H9 (cell line): ENCODE results near the gene DOC2B. TPM values are rescaled to one million over a fixed set of nuclear protein-coding genes. Genes with fewer than 3 reads are reported as not detected.

Experiments
- DNase-seq: peaks from one replicate; pipeline ENCODE4 v3.0.0-alpha.2; 2017
- H2AFZ ChIP-seq: one replicate; pipeline ENCODE4 v1.6.1; 2013; ENCODE audit warnings: mild to moderate bottlenecking, low read length, control low read depth, moderate library complexity
- H2AK5ac ChIP-seq: 2 replicates; pipeline ENCODE4 v1.6.1; 2013; ENCODE audit warnings: low read length, control low read depth, mixed read lengths; ENCODE audit not compliant: insufficient read length
- H2BK120ac ChIP-seq: one replicate; pipeline ENCODE4 v1.6.1; 2013; ENCODE audit warnings: low read depth, mild to moderate bottlenecking, low read length, control low read depth, inconsistent platforms; ENCODE audit not compliant: poor library complexity, severe bottlenecking
- H2BK12ac ChIP-seq: 2 replicates; pipeline ENCODE4 v1.6.1; 2013; ENCODE audit warnings: low read length, control low read depth, mixed read lengths, low read depth; ENCODE audit not compliant: insufficient read length
- H2BK15ac ChIP-seq: 2 replicates; pipeline ENCODE4 v1.6.1; 2013; ENCODE audit warnings: low read depth, low read length, control low read depth
- H2BK20ac ChIP-seq: one replicate; pipeline ENCODE4 v1.6.1; 2013; ENCODE audit warnings: low read depth, mild to moderate bottlenecking, low read length, control low read depth, inconsistent platforms; ENCODE audit not compliant: poor library complexity, severe bottlenecking
- H2BK5ac ChIP-seq: 2 replicates; pipeline ENCODE4 v1.6.1; 2013; ENCODE audit warnings: low read length, control low read depth, mixed read lengths; ENCODE audit not compliant: insufficient read length
- H3K14ac ChIP-seq: 2 replicates; pipeline ENCODE4 v1.6.1; 2013; ENCODE audit warnings: low read length, control low read depth; ENCODE audit not compliant: insufficient read depth
- H3K18ac ChIP-seq: 2 replicates; pipeline ENCODE4 v1.6.1; 2013; ENCODE audit warnings: low read depth, mild to moderate bottlenecking, mixed read lengths, low read length, control low read depth; ENCODE audit not compliant: insufficient read length
- H3K23ac ChIP-seq: 2 replicates; pipeline ENCODE4 v1.6.1; 2013; ENCODE audit warnings: low read length, control low read depth, mixed read lengths, low read depth; ENCODE audit not compliant: insufficient read length
- H3K23me2 ChIP-seq: 2 replicates; pipeline ENCODE4 v1.6.1; 2013; ENCODE audit warnings: low read depth, mild to moderate bottlenecking, mixed read lengths, low read length, control low read depth; ENCODE audit not compliant: insufficient read length, poor library complexity, severe bottlenecking
- H3K27ac ChIP-seq: 2 replicates; pipeline ENCODE4 v1.5.1; 2013; ENCODE audit warnings: low read length, control low read depth, mixed read lengths, low read depth; ENCODE audit not compliant: insufficient read length
- H3K27me3 ChIP-seq: 2 replicates; pipeline ENCODE4 v1.6.1; 2013; ENCODE audit warnings: low read length, control low read depth, inconsistent platforms; ENCODE audit not compliant: insufficient read depth
- H3K4ac ChIP-seq: 2 replicates; pipeline ENCODE4 v1.6.1; 2013; ENCODE audit warnings: low read depth, mild to moderate bottlenecking, control low read depth, inconsistent platforms, low read length, moderate library complexity
- H3K4me1 ChIP-seq: 2 replicates; pipeline ENCODE4 v1.6.1; 2013; ENCODE audit warnings: low read length, control low read depth, inconsistent platforms; ENCODE audit not compliant: insufficient read depth
- H3K4me2 ChIP-seq: 2 replicates; pipeline ENCODE4 v1.6.1; 2013; ENCODE audit warnings: low read length, control low read depth, mixed read lengths; ENCODE audit not compliant: insufficient read length, insufficient read depth
- H3K56ac ChIP-seq: 2 replicates; pipeline ENCODE4 v1.6.1; 2013; ENCODE audit warnings: low read depth, mild to moderate bottlenecking, mixed read lengths, low read length, control low read depth; ENCODE audit not compliant: insufficient read length
- H3K79me1 ChIP-seq: 2 replicates; pipeline ENCODE4 v1.6.1; 2013; ENCODE audit warnings: low read depth, mild to moderate bottlenecking, moderate library complexity, low read length, control low read depth, inconsistent platforms; ENCODE audit not compliant: insufficient read depth, poor library complexity, severe bottlenecking
- H3K79me2 ChIP-seq: 2 replicates; pipeline ENCODE4 v1.6.1; 2013; ENCODE audit warnings: low read length, control low read depth, inconsistent platforms; ENCODE audit not compliant: insufficient read depth
- H3K9ac ChIP-seq: 2 replicates; pipeline ENCODE4 v1.6.1; 2013; ENCODE audit warnings: low read length, control low read depth, mixed read lengths; ENCODE audit not compliant: insufficient read length; ENCODE audit errors: extremely low read depth
- H3K9me3 ChIP-seq: one replicate; pipeline ENCODE4 v1.6.1; 2013; ENCODE audit warnings: low read depth, low read length, inconsistent platforms; ENCODE audit not compliant: control insufficient read depth
- H3T11ph ChIP-seq: one replicate; pipeline ENCODE4 v1.6.1; 2013; ENCODE audit warnings: mild to moderate bottlenecking, low read length, control low read depth, inconsistent platforms
- H4K20me1 ChIP-seq: one replicate; pipeline ENCODE4 v1.6.1; 2013; ENCODE audit not compliant: control insufficient read depth, insufficient read length, insufficient read depth
- H4K5ac ChIP-seq: 2 replicates; pipeline ENCODE4 v1.6.1; 2013; ENCODE audit warnings: low read depth, mild to moderate bottlenecking, mixed read lengths, low read length, control low read depth; ENCODE audit not compliant: insufficient read length
- H4K8ac ChIP-seq: replicated peaks from 2 replicates; pipeline ENCODE4 v1.6.1; 2013; ENCODE audit warnings: low read length, control low read depth, mixed read lengths, low read depth; ENCODE audit not compliant: insufficient read length
- H4K91ac ChIP-seq: 2 replicates; pipeline ENCODE4 v1.6.1; 2013; ENCODE audit warnings: low read depth, mild to moderate bottlenecking, moderate library complexity, mixed read lengths, low read length, control low read depth; ENCODE audit not compliant: insufficient read length
- H3K27ac Mint-ChIP-seq, 3 experiments: 2 replicates in 2 of 3; 3 replicates in 1 of 3; pipeline ENCODE4 v1.8.0; 2020 to 2021; ENCODE audit warnings: mixed read lengths in 3 of 3, mild to moderate bottlenecking in 1 of 3, moderate library complexity in 1 of 3
- H3K27me3 Mint-ChIP-seq: 2 replicates; pipeline ENCODE4 v1.8.0; 2021; ENCODE audit warnings: low read depth, mild to moderate bottlenecking, moderate library complexity, mixed read lengths
- H3K36me3 Mint-ChIP-seq, 3 experiments: 2 replicates in 2 of 3; 3 replicates in 1 of 3; pipeline ENCODE4 v1.8.0; 2020 to 2021; ENCODE audit warnings: low read depth in 3 of 3, mixed read lengths in 3 of 3; ENCODE audit not compliant: insufficient read depth in 1 of 3
- H3K4me1 Mint-ChIP-seq, 2 experiments: 2 replicates each; pipeline ENCODE4 v1.8.0; 2020; ENCODE audit warnings: mixed read lengths in 2 of 2
- H3K4me3 Mint-ChIP-seq, 2 experiments: 2 replicates in 1 of 2; 3 replicates in 1 of 2; pipeline ENCODE4 v1.8.0; 2020 to 2021; ENCODE audit warnings: mild to moderate bottlenecking in 2 of 2, mixed read lengths in 2 of 2, moderate library complexity in 1 of 2
- H3K9me3 Mint-ChIP-seq, 2 experiments: 2 replicates in 1 of 2; 3 replicates in 1 of 2; pipeline ENCODE4 v1.8.0; 2020; ENCODE audit warnings: mild to moderate bottlenecking in 2 of 2, mixed read lengths in 2 of 2, moderate library complexity in 1 of 2
- WGBS: extraction: QIAGEN DNeasy Blood & Tissue Kit; methylation state at CpG from one replicate; pipeline ENCODE4 v1.1.7; 2013; ENCODE audit warnings: missing lambda C conversion rate, low lambda C conversion rate, mixed read lengths; ENCODE audit not compliant: insufficient read length; ENCODE audit errors: extremely low coverage; 5-methylcytosine and 5-hydroxymethylcytosine counted together
- total RNA-seq: library from RNA; stranded (reverse); gene quantifications from 2 replicates; pipeline ENCODE4 v1.2.1, GENCODE V29; 2021
- TF ChIP-seq, protein P1 (sequence below): fragments of 200-600 bp; sonication (generic); conservative IDR thresholded peaks from 3 replicates; pipeline ENCODE4 v1.8.0; 2021; ENCODE audit warnings: antibody characterized with exemption, mild to moderate bottlenecking

DOC2B gene
- total RNA-seq, 1 experiment from 2014 or later = 2.1 TPM

DNA sequence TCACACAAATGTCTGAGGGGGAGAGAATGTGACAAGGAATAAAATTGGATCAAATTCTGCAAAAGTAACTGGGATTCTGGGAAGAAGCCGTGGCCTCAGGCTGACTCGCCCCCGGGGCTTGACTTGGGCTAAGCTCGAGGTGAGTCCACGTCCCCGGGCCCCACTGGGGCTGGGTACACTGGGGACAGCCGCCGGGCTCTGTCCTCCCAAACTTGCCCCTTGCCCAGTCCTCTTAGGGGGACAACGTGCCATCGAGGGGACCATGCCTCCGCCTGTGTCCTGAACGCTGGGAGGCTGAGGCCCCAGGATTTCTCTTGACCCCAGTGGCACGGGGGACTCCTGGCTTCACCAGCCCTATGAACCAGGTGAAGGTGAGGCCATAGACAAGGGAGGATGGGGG is 21.1 kb downstream of the DOC2B start:
- no CpG with 5 or more reads among the region's 13 CpGs for WGBS
- Histone ChIP-seq H3K79me1 (no peaks in the 10 kb centered on the region), H3K9me3 (no peaks in the 10 kb centered on the region), H3K23me2 (no peaks in the 10 kb centered on the region), H3K27me3 (no peaks in the 10 kb centered on the region), H3K4ac (no peak overlapping the region), H2BK5ac (no peak overlapping the region), H2AFZ (no peak overlapping the region), H3K56ac (no peak overlapping the region), H2BK120ac (no peak overlapping the region), H3K14ac (no peak overlapping the region), H2BK12ac (no peak overlapping the region), H4K5ac (no peak overlapping the region), H3K27ac (no peak overlapping the region), H2AK5ac (no peak overlapping the region), H3K4me2 (no peak overlapping the region), H3T11ph (no peak overlapping the region), H3K4me1 (no peaks in the 10 kb centered on the region), H3K23ac (no peak overlapping the region), H3K18ac (no peak overlapping the region), H4K91ac (no peak overlapping the region), H2BK15ac (no peak overlapping the region), H2BK20ac (no peak overlapping the region), H4K8ac (no peak overlapping the region), H4K20me1 (no peaks in the 10 kb centered on the region), H3K79me2 (no peaks in the 10 kb centered on the region), H3K9ac (no peak overlapping the region)
- Mint-ChIP-seq H3K9me3 (no peaks in the 10 kb centered on the region), H3K27ac (peak overlapping the region in 1 of 3 experiments; percentile 7; a peak in 1 of 7 replicates), H3K4me3 (no peak overlapping the region), H3K4me1 (peaks cover 2 to 4% of the 10 kb centered on the region in 2 experiments; a peak in 2 of 4 replicates), H3K36me3 (no peaks in the 10 kb centered on the region), H3K27me3 (peaks cover under 1% of the 10 kb centered on the region)
- TF ChIP-seq, protein P1, sequence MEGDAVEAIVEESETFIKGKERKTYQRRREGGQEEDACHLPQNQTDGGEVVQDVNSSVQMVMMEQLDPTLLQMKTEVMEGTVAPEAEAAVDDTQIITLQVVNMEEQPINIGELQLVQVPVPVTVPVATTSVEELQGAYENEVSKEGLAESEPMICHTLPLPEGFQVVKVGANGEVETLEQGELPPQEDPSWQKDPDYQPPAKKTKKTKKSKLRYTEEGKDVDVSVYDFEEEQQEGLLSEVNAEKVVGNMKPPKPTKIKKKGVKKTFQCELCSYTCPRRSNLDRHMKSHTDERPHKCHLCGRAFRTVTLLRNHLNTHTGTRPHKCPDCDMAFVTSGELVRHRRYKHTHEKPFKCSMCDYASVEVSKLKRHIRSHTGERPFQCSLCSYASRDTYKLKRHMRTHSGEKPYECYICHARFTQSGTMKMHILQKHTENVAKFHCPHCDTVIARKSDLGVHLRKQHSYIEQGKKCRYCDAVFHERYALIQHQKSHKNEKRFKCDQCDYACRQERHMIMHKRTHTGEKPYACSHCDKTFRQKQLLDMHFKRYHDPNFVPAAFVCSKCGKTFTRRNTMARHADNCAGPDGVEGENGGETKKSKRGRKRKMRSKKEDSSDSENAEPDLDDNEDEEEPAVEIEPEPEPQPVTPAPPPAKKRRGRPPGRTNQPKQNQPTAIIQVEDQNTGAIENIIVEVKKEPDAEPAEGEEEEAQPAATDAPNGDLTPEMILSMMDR = no peak
- DNase-seq = no peak
